ENCODE results near the gene PREX1.

PREX1 gene

GRCh38 chr20:48607544-48607865, 220.3 kb downstream of the PREX1 start:
- Histone ChIP-seq H3K4me1 (ENCODE audit: insufficient read depth, insufficient read length) (peaks cover 8% of the 10 kb centered on the region), H3K9ac (ENCODE audit: insufficient read length, low read depth) (no peak overlapping the region), H3K36me3 (ENCODE audit: insufficient read depth, insufficient read length, low read length) (no peaks in the 10 kb centered on the region), H3K9me3 (ENCODE audit: insufficient read depth, low read length) (no peaks in the 10 kb centered on the region; the same call in 1 of the 2 replicates), H3K27me3 (ENCODE audit: insufficient read depth, insufficient read length) (no peaks in the 10 kb centered on the region), H3K4me3 (ENCODE audit: insufficient read length, low read depth) (no peak overlapping the region)
- DNase-seq (ENCODE audit: low read depth, low spot score), result no peak
- TF ChIP-seq SUZ12 (IDR thresholded peaks at IDR 0.05; ENCODE audit: extremely low read depth, insufficient read depth, insufficient read length), result no peak
- no peak for TF ChIP-seq ZNF274 (IDR thresholded peaks at IDR 0.05; ENCODE audit: low read depth, low read length)
- no peak for TF ChIP-seq YY1 (IDR thresholded peaks at IDR 0.05; ENCODE audit: insufficient read depth, insufficient read length)

DNA sequence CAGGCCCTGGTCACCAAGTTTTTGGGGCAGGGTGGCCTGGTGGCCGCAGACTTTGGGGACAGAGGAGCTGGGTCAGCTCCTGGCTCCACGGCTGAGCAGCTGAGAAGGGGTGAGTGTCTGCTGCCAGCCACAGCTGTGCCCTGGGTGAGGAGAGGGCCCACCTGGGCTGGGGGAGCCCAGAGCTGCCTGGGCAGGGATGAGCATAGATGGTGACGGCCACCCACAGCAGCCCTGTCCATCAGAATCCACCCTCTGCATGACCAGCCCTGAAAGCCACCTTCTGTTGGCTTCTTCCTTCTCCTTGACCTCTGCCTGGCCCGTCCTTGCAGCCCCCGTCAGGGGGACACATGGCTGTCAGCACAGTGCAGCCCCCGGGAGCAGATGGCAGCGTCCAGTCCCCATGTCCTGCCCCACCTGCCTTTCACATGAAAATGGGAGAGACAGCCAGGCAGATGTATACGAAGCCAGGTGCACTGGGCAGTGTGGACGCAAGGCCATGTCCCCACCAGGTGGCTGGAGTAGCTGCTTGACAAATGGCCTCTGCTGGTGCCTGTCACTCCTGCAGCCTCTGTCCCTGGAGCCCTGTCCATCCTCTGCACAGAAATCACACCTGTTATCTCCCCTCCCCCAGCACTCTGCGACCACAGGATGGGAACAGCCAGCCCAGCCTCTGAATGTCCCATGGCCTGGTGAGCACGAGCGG, 220.8 kb downstream of the PREX1 start:
- Histone ChIP-seq H3K9ac (ENCODE audit: insufficient read length, low read depth) (no peak overlapping the region), H3K9me3 (ENCODE audit: insufficient read depth, low read length) (no peaks in the 10 kb centered on the region; the same call in 1 of the 2 replicates), H3K4me3 (ENCODE audit: insufficient read length, low read depth) (no peak overlapping the region), H3K27me3 (ENCODE audit: insufficient read depth, insufficient read length) (no peaks in the 10 kb centered on the region), H3K4me1 (ENCODE audit: insufficient read depth, insufficient read length) (peaks cover 8% of the 10 kb centered on the region), H3K36me3 (ENCODE audit: insufficient read depth, insufficient read length, low read length) (no peaks in the 10 kb centered on the region)
- DNase-seq (ENCODE audit: low read depth, low spot score), result no peak
- TF ChIP-seq SUZ12 (IDR thresholded peaks at IDR 0.05; ENCODE audit: extremely low read depth, insufficient read depth, insufficient read length), result no peak
- TF ChIP-seq ZNF274 (IDR thresholded peaks at IDR 0.05; ENCODE audit: low read depth, low read length), result no peak
- TF ChIP-seq YY1 (IDR thresholded peaks at IDR 0.05; ENCODE audit: insufficient read depth, insufficient read length), result no peak

DNA sequence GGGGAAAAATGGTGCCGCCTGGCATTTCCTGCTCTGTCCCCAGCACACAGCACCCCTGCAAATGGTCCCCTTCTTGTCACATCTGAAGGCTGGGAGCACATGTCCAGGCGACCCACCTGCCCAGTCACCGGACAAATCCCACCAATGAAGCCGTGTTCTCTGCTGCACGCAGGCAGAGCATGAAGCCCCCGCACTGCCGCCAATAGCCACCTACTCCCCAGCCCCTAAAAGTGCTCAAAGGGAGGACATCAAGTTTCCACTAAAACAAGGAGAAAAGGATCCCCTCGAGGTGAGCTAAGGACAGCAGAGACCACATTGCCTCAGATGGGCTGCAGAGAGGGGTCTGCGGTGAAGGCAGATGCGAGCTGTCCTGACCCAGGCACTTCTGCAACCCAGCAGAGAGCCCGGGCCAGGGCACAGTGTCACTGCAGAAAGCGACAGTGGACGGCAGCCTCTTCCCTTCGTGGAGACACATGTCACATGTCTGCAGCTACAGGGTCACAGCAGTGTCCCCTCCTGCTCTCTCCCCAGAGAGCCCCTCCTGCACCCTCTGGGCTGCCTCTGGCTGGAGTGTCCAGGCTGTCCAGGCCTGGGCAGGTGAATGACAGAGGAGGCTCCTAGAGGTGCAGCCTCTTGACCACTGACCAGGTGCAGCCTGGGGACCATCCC, 221.5 kb downstream of the PREX1 start:
- H3K4me1 ChIP-seq (ENCODE audit: insufficient read depth, insufficient read length), result peaks cover 8% of the 10 kb centered on the region
- H3K9ac ChIP-seq (ENCODE audit: insufficient read length, low read depth), result no peak overlapping the region
- TF ChIP-seq SUZ12 (IDR thresholded peaks at IDR 0.05; ENCODE audit: extremely low read depth, insufficient read depth, insufficient read length), result no peak
- peaks cover 4% of the 10 kb centered on the region for H3K27me3 ChIP-seq (ENCODE audit: insufficient read depth, insufficient read length)
- no peaks in the 10 kb centered on the region; the same call in 1 of the 2 replicates for H3K9me3 ChIP-seq (ENCODE audit: insufficient read depth, low read length)
- H3K36me3 ChIP-seq (ENCODE audit: insufficient read depth, insufficient read length, low read length), result no peaks in the 10 kb centered on the region
- no peak overlapping the region for H3K4me3 ChIP-seq (ENCODE audit: insufficient read length, low read depth)
- DNase-seq (ENCODE audit: low read depth, low spot score), result no peak

DNA sequence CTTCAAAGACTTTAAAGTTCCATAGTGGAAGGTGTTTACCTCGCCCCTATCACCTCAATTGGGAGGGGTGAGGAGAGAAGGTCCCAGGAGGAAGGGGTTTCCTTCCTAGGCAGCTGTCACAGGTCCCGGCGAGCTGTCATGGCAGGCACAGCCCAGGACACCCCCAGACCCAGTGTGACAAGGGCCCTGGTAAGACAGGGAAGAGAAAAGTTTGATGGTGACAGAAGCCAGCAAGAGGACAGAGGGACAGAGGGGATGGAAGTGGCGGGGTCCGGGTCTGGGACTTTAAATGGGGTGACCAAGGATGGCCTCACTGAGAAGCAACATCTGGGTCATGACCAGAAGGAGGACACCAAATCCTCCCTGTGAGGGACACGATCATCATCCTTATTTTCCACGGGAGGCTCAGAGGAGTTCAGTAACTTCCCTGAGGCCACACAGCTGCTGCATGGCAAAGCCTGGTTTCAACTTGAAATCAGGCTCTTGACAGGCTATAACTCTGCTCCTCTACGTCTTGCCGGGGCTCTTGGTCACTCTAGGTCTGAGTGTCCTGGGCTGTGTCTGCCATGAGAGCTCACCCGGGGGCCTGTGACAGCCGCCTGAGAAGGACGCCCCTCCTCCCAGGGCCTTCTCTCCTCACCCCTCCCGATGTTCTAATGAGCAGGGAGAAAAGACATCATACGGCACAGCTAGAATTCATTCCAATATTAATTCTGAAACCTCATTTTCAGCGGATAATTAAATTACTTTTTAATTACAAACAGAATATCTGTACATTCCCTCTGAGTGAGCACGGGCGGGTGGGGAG, 222.2 kb downstream of the PREX1 start:
- no peak overlapping the region for H3K9ac ChIP-seq (ENCODE audit: insufficient read length, low read depth)
- no peaks in the 10 kb centered on the region; the same call in 1 of the 2 replicates for H3K9me3 ChIP-seq (ENCODE audit: insufficient read depth, low read length)
- peaks cover 8% of the 10 kb centered on the region for H3K4me1 ChIP-seq (ENCODE audit: insufficient read depth, insufficient read length)
- H3K27me3 ChIP-seq (ENCODE audit: insufficient read depth, insufficient read length), result peaks cover 5% of the 10 kb centered on the region
- DNase-seq (ENCODE audit: low read depth, low spot score), result no peak
- H3K4me3 ChIP-seq (ENCODE audit: insufficient read length, low read depth), result no peak overlapping the region
- no peak for TF ChIP-seq SUZ12 (IDR thresholded peaks at IDR 0.05; ENCODE audit: extremely low read depth, insufficient read depth, insufficient read length)
- TF ChIP-seq ZNF274 (IDR thresholded peaks at IDR 0.05; ENCODE audit: low read depth, low read length), result no peak
- no peak for TF ChIP-seq YY1 (IDR thresholded peaks at IDR 0.05; ENCODE audit: insufficient read depth, insufficient read length)
- H3K36me3 ChIP-seq (ENCODE audit: insufficient read depth, insufficient read length, low read length), result no peaks in the 10 kb centered on the region

- Histone ChIP-seq H3K27me3 (ENCODE audit: insufficient read depth, insufficient read length) (peaks cover 11% of the 10 kb centered on the region), H3K4me1 (ENCODE audit: insufficient read depth, insufficient read length) (peaks cover 8% of the 10 kb centered on the region), H3K9ac (ENCODE audit: insufficient read length, low read depth) (no peak overlapping the region), H3K36me3 (ENCODE audit: insufficient read depth, insufficient read length, low read length) (no peaks in the 10 kb centered on the region), H3K4me3 (ENCODE audit: insufficient read length, low read depth) (no peak overlapping the region), H3K9me3 (ENCODE audit: insufficient read depth, low read length) (no peaks in the 10 kb centered on the region; the same call in 1 of the 2 replicates)
- TF ChIP-seq SUZ12 (IDR thresholded peaks at IDR 0.05; ENCODE audit: extremely low read depth, insufficient read depth, insufficient read length), result no peak
- TF ChIP-seq ZNF274 (IDR thresholded peaks at IDR 0.05; ENCODE audit: low read depth, low read length), result no peak
- no peak for TF ChIP-seq YY1 (IDR thresholded peaks at IDR 0.05; ENCODE audit: insufficient read depth, insufficient read length)
- DNase-seq (ENCODE audit: low read depth, low spot score), result no peak
Measured at GRCh38 chr20:48604936-48605335, 222.9 kb downstream of the PREX1 start.

GRCh38 chr20:48604426-48604825, 223.4 kb downstream of the PREX1 start:
- no peak overlapping the region for H3K9ac ChIP-seq (ENCODE audit: insufficient read length, low read depth)
- H3K9me3 ChIP-seq (ENCODE audit: insufficient read depth, low read length), result no peaks in the 10 kb centered on the region; the same call in 1 of the 2 replicates
- no peaks in the 10 kb centered on the region for H3K36me3 ChIP-seq (ENCODE audit: insufficient read depth, insufficient read length, low read length)
- H3K4me1 ChIP-seq (ENCODE audit: insufficient read depth, insufficient read length), result peaks cover 8% of the 10 kb centered on the region
- H3K4me3 ChIP-seq (ENCODE audit: insufficient read length, low read depth), result no peak overlapping the region
- no peak for DNase-seq (ENCODE audit: low read depth, low spot score)
- peaks cover 17% of the 10 kb centered on the region for H3K27me3 ChIP-seq (ENCODE audit: insufficient read depth, insufficient read length)
- no peak for TF ChIP-seq YY1 (IDR thresholded peaks at IDR 0.05; ENCODE audit: insufficient read depth, insufficient read length)
- no peak for TF ChIP-seq ZNF274 (IDR thresholded peaks at IDR 0.05; ENCODE audit: low read depth, low read length)
- no peak for TF ChIP-seq SUZ12 (IDR thresholded peaks at IDR 0.05; ENCODE audit: extremely low read depth, insufficient read depth, insufficient read length)

Data from NT2/D1 (cell line).